SK-N-SH treated with all-trans-retinoic acid at 6 μM for 48 hours (cell line): ENCODE measurements around the gene ARHGAP24.
A peak's percentile ranks its signal among the peaks of the same experiment; 100 is the strongest.

Source experiments
- ATAC-seq: fragments of 200-7000 bp; cut with Tn5 transposase; 3 replicates; pipeline ENCODE4 v1.9.1; 2020; ENCODE audit warnings: mild to moderate bottlenecking, moderate library complexity
- ARNTL ChIP-seq: fragments of 450-650 bp; formaldehyde crosslinking; IDR thresholded peaks from 2 replicates; pipeline ENCODE4 v1.5.0; 2020; ENCODE audit warnings: low read depth, mild to moderate bottlenecking, moderate library complexity, borderline replicate concordance
- BACH2 ChIP-seq: fragments of 250-450 bp; sonication (Bioruptor Pico); IDR thresholded peaks from 2 replicates; pipeline ENCODE4 v1.9.0; 2021; ENCODE audit warnings: mild to moderate bottlenecking, borderline replicate concordance
- CSDC2 ChIP-seq: fragments of 250-450 bp; sonication (Bioruptor Pico); IDR thresholded peaks from 2 replicates; pipeline ENCODE4 v1.5.0; 2020; ENCODE audit warnings: mild to moderate bottlenecking, moderate library complexity
- ESRRG ChIP-seq: fragments of 250-450 bp; sonication (Bioruptor Pico); IDR thresholded peaks from 2 replicates; pipeline ENCODE4 v1.6.1; 2021; ENCODE audit warnings: mild to moderate bottlenecking
- GLIS3 ChIP-seq: fragments of 250-450 bp; sonication (Bioruptor Pico); IDR thresholded peaks from 2 replicates; pipeline ENCODE4 v1.5.0; 2020; ENCODE audit warnings: mild to moderate bottlenecking, moderate library complexity
- ISL1 ChIP-seq: fragments of 250-450 bp; sonication (Bioruptor Pico); IDR thresholded peaks from 2 replicates; pipeline ENCODE4 v2.1.2; 2022; ENCODE audit warnings: mild to moderate bottlenecking, moderate library complexity
- OSR1 ChIP-seq: fragments of 250-450 bp; sonication (Bioruptor Pico); IDR thresholded peaks from 2 replicates; pipeline ENCODE4 v1.8.0; 2022; ENCODE audit warnings: moderate library complexity, mild to moderate bottlenecking, inconsistent platforms
- PPARA ChIP-seq: fragments of 250-450 bp; sonication (Bioruptor Pico); IDR thresholded peaks from 2 replicates; pipeline ENCODE4 v1.5.0; 2020; ENCODE audit warnings: mild to moderate bottlenecking, borderline replicate concordance
- RARB ChIP-seq: fragments of 250-450 bp; sonication (Bioruptor Pico); IDR thresholded peaks from 2 replicates; pipeline ENCODE4 v1.8.0; 2021; ENCODE audit warnings: mild to moderate bottlenecking, moderate library complexity
- SNAI2 ChIP-seq: fragments of 250-450 bp; sonication (Bioruptor Pico); IDR thresholded peaks from 2 replicates; pipeline ENCODE4 v1.5.0; 2020; ENCODE audit warnings: mild to moderate bottlenecking, moderate library complexity
- TCF4 ChIP-seq: fragments of 250-450 bp; sonication (Bioruptor Pico); IDR thresholded peaks from 2 replicates; pipeline ENCODE4 v1.8.0; 2021; ENCODE audit warnings: mild to moderate bottlenecking, moderate library complexity, borderline replicate concordance
- TOX ChIP-seq: fragments of 250-450 bp; sonication (Bioruptor Pico); IDR thresholded peaks from 2 replicates; pipeline ENCODE4 v1.8.0; 2021; ENCODE audit warnings: mild to moderate bottlenecking, moderate library complexity, borderline replicate concordance
- ZC3H10 ChIP-seq: fragments of 250-450 bp; sonication (Bioruptor Pico); IDR thresholded peaks from 2 replicates; pipeline ENCODE4 v1.5.1; 2021; ENCODE audit warnings: mild to moderate bottlenecking, moderate library complexity
- ZFP3 ChIP-seq: fragments of 250-450 bp; sonication (Bioruptor Pico); IDR thresholded peaks from 2 replicates; pipeline ENCODE4 v1.5.0; 2020; ENCODE audit warnings: mild to moderate bottlenecking, moderate library complexity
- ZFP30 ChIP-seq: fragments of 450-650 bp; formaldehyde crosslinking; IDR thresholded peaks from 2 replicates; pipeline ENCODE4 v1.5.0; 2022; ENCODE audit warnings: mild to moderate bottlenecking, moderate library complexity
- ZNF565 ChIP-seq: fragments of 450-650 bp; formaldehyde crosslinking; conservative IDR thresholded peaks from 2 replicates; pipeline ENCODE4 v1.5.0; 2020; ENCODE audit warnings: low read depth, mild to moderate bottlenecking, moderate library complexity
- ZNF70 ChIP-seq: fragments of 450-650 bp; formaldehyde crosslinking; IDR thresholded peaks from 2 replicates; pipeline ENCODE4 v1.5.0; 2020; ENCODE audit warnings: mild to moderate bottlenecking, moderate library complexity
- TF ChIP-seq, protein P1 (sequence below): fragments of 250-450 bp; sonication (Bioruptor Pico); IDR thresholded peaks from 2 replicates; pipeline ENCODE4 v1.8.0; 2021; ENCODE audit warnings: low read depth, mild to moderate bottlenecking, moderate library complexity, borderline replicate concordance
- TF ChIP-seq, protein P2 (sequence below): fragments of 250-450 bp; sonication (Bioruptor Pico); IDR thresholded peaks from 2 replicates; pipeline ENCODE4 v1.5.1; 2021; ENCODE audit warnings: mild to moderate bottlenecking, moderate library complexity
- TF ChIP-seq, protein P3 (sequence below): fragments of 250-450 bp; sonication (Bioruptor Pico); IDR thresholded peaks from 2 replicates; pipeline ENCODE4 v1.5.0; 2020; ENCODE audit warnings: mild to moderate bottlenecking, moderate library complexity
- TF ChIP-seq, protein P4 (sequence below): fragments of 250-450 bp; sonication (Bioruptor Pico); IDR thresholded peaks from 2 replicates; pipeline ENCODE4 v1.5.1; 2020; ENCODE audit warnings: low read depth, mild to moderate bottlenecking, moderate library complexity

ARHGAP24 gene

DNA sequence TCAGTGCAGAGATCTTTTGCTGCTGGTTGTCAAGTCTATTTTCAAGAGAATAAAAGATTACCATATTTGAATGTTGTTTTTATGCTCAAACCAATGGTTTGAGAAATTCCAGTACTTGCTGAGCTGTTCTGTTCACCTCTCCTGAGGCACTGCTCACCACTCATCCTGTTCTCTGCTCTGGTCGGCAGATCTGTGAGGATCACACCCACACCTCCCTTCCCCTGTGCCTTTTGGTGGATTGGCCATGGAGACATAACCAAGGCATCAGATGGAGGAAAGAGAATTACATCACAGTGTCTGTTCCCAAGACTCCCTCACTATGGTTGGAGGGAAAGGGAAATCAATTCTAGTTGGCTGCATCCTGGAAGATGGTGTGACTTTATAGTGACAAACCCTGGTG is 391.6 kb downstream of the ARHGAP24 start:
- TF ChIP-seq ZC3H10 (CRISPR knock-in tag) (no peak), GLIS3 (CRISPR knock-in tag) (no peak), ZFP3 (CRISPR knock-in tag) (no peak), ISL1 (no peak), CSDC2 (CRISPR knock-in tag) (no peak), SNAI2 (no peak), ARNTL (CRISPR knock-in tag) (no peak), OSR1 (no peak), ZFP30 (CRISPR knock-in tag) (no peak)
- TF ChIP-seq, protein P1, sequence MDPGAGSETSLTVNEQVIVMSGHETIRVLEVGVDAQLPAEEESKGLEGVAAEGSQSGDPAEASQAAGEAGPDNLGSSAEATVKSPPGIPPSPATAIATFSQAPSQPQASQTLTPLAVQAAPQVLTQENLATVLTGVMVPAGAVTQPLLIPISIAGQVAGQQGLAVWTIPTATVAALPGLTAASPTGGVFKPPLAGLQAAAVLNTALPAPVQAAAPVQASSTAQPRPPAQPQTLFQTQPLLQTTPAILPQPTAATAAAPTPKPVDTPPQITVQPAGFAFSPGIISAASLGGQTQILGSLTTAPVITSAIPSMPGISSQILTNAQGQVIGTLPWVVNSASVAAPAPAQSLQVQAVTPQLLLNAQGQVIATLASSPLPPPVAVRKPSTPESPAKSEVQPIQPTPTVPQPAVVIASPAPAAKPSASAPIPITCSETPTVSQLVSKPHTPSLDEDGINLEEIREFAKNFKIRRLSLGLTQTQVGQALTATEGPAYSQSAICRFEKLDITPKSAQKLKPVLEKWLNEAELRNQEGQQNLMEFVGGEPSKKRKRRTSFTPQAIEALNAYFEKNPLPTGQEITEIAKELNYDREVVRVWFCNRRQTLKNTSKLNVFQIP (CRISPR knock-in tag) = no peak
- TF ChIP-seq, protein P2, sequence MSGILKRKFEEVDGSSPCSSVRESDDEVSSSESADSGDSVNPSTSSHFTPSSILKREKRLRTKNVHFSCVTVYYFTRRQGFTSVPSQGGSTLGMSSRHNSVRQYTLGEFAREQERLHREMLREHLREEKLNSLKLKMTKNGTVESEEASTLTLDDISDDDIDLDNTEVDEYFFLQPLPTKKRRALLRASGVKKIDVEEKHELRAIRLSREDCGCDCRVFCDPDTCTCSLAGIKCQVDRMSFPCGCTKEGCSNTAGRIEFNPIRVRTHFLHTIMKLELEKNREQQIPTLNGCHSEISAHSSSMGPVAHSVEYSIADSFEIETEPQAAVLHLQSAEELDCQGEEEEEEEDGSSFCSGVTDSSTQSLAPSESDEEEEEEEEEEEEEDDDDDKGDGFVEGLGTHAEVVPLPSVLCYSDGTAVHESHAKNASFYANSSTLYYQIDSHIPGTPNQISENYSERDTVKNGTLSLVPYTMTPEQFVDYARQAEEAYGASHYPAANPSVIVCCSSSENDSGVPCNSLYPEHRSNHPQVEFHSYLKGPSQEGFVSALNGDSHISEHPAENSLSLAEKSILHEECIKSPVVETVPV (CRISPR knock-in tag) = no peak
- TF ChIP-seq, protein P3, sequence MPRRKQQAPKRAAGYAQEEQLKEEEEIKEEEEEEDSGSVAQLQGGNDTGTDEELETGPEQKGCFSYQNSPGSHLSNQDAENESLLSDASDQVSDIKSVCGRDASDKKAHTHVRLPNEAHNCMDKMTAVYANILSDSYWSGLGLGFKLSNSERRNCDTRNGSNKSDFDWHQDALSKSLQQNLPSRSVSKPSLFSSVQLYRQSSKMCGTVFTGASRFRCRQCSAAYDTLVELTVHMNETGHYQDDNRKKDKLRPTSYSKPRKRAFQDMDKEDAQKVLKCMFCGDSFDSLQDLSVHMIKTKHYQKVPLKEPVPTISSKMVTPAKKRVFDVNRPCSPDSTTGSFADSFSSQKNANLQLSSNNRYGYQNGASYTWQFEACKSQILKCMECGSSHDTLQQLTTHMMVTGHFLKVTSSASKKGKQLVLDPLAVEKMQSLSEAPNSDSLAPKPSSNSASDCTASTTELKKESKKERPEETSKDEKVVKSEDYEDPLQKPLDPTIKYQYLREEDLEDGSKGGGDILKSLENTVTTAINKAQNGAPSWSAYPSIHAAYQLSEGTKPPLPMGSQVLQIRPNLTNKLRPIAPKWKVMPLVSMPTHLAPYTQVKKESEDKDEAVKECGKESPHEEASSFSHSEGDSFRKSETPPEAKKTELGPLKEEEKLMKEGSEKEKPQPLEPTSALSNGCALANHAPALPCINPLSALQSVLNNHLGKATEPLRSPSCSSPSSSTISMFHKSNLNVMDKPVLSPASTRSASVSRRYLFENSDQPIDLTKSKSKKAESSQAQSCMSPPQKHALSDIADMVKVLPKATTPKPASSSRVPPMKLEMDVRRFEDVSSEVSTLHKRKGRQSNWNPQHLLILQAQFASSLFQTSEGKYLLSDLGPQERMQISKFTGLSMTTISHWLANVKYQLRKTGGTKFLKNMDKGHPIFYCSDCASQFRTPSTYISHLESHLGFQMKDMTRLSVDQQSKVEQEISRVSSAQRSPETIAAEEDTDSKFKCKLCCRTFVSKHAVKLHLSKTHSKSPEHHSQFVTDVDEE = no peak
- peak; percentile 40; the same call in 2 of the 3 replicates for ATAC-seq

DNA sequence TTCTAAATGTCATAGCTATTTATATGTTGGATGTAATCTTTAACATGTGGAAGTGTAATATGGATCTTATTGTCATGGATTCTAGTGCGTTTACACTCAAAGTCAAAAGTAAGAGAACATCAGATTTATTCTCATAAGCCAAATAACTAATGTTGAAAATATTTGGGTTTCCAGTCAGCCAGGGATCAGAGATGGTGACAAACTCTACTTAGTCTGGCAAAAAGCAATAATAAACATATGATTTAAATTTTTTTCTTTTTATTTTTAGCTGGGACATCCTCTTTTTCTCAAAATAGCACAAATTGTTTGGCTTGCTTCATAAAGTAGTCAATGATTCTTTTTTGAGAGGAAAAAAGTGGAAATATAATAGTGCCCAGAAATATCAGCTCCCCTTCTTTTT is 392.3 kb downstream of the ARHGAP24 start:
- TF ChIP-seq TOX (no peak), ISL1 (no peak), ZFP30 (CRISPR knock-in tag) (no peak), ESRRG (no peak), PPARA (CRISPR knock-in tag) (no peak), ZNF565 (CRISPR knock-in tag) (no peak), ZC3H10 (CRISPR knock-in tag) (no peak), RARB (CRISPR knock-in tag) (no peak), BACH2 (CRISPR knock-in tag) (no peak), OSR1 (no peak), ZFP3 (CRISPR knock-in tag) (no peak), TCF4 (CRISPR knock-in tag) (no peak), CSDC2 (CRISPR knock-in tag) (no peak)
- TF ChIP-seq, protein P4, sequence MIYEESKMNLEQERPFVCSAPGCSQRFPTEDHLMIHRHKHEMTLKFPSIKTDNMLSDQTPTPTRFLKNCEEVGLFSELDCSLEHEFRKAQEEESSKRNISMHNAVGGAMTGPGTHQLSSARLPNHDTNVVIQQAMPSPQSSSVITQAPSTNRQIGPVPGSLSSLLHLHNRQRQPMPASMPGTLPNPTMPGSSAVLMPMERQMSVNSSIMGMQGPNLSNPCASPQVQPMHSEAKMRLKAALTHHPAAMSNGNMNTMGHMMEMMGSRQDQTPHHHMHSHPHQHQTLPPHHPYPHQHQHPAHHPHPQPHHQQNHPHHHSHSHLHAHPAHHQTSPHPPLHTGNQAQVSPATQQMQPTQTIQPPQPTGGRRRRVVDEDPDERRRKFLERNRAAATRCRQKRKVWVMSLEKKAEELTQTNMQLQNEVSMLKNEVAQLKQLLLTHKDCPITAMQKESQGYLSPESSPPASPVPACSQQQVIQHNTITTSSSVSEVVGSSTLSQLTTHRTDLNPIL (CRISPR knock-in tag) = no peak
- TF ChIP-seq, protein P1 (CRISPR knock-in tag) = no peak
- TF ChIP-seq, all 23 proteins: peak for 0
- no peak for ATAC-seq

DNA sequence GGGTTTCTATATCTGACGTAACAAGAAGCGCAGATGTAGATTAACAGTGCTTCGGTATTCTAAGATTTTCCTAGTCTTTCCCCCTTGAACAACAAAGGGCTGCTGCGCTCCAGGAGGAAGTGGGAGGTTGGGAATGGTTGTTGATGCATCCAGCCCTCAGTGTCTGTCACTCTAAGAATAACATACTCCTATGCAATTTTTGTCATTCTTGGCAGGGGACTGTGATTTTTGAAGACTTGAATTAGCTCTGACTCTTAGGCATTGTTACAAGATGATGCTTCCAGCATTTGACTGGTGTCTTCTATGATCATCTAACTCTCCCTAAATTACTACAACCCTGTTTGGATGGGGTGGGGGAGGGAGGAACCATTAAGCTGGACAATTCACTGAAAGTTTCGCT is 394.2 kb downstream of the ARHGAP24 start:
- no peak for ATAC-seq
- TF ChIP-seq ZNF70 (CRISPR knock-in tag) = no peak
- no peak for TF ChIP-seq TOX
- TF ChIP-seq, protein P4 (CRISPR knock-in tag) = no peak
- TF ChIP-seq TCF4 (CRISPR knock-in tag) = no peak
- no peak for TF ChIP-seq GLIS3 (CRISPR knock-in tag)
- TF ChIP-seq, protein P3 = no peak
- TF ChIP-seq, protein P2 (CRISPR knock-in tag) = no peak
- no peak for TF ChIP-seq PPARA (CRISPR knock-in tag)
- no peak for TF ChIP-seq ZC3H10 (CRISPR knock-in tag)
- no peak for TF ChIP-seq ISL1
- no peak for TF ChIP-seq CSDC2 (CRISPR knock-in tag)
- no peak for TF ChIP-seq SNAI2
- no peak for TF ChIP-seq ZFP3 (CRISPR knock-in tag)
- TF ChIP-seq ZNF565 (CRISPR knock-in tag) = no peak
- no peak for TF ChIP-seq ARNTL (CRISPR knock-in tag)
- TF ChIP-seq RARB (CRISPR knock-in tag) = no peak
- no peak for TF ChIP-seq OSR1
- TF ChIP-seq BACH2 (CRISPR knock-in tag) = no peak
